ENCODE data around the gene ATP13A5. TPM values are rescaled to one million over a fixed set of nuclear protein-coding genes. Genes with fewer than 3 reads are reported as not detected.

Gene ATP13A5
- total RNA-seq, 6 experiments from 2014 or later = not detected

- no peaks in the 10 kb centered on the region for H3K4me1 ChIP-seq
- H3K4me3 ChIP-seq = no peak overlapping the region
- intact Hi-C loops (cut with DNase I) = no loop called here
- H3K27ac ChIP-seq = no peak overlapping the region
- DNase-seq (no peak), ATAC-seq (no peak)
- no peaks in the 10 kb centered on the region for H3K9me3 ChIP-seq
- 74% methylated on average over 3 of the region's 3 CpGs for WGBS (ENCODE audit: insufficient coverage, low coverage, low lambda C conversion rate, missing lambda C conversion rate)
- no peaks in the 10 kb centered on the region for H3K27me3 ChIP-seq
- TF ChIP-seq POLR2A (IDR thresholded peaks at IDR 0.05) (no peak), CTCF (IDR thresholded peaks at IDR 0.05) (no peak)
- no peaks in the 10 kb centered on the region for H3K36me3 ChIP-seq
These were observed 33.1 kb downstream of the ATP13A5 start for GRCh38 chr3:193345431-193345830.

GRCh38 chr3:193344486-193344885 lies 34.1 kb downstream of the ATP13A5 start:
- Histone ChIP-seq H3K4me3 (no peak overlapping the region), H3K27ac (no peak overlapping the region), H3K4me1 (no peaks in the 10 kb centered on the region), H3K27me3 (no peaks in the 10 kb centered on the region), H3K36me3 (no peaks in the 10 kb centered on the region), H3K9me3 (no peaks in the 10 kb centered on the region)
- TF ChIP-seq POLR2A (IDR thresholded peaks at IDR 0.05) = no peak
- TF ChIP-seq CTCF (IDR thresholded peaks at IDR 0.05) = no peak
- DNase-seq = no peak
- intact Hi-C loops (cut with DNase I) = no loop called here
- WGBS (ENCODE audit: insufficient coverage, low coverage, low lambda C conversion rate, missing lambda C conversion rate) = 48% methylated on average over 3 of the region's 3 CpGs
- ATAC-seq = no peak

- Histone ChIP-seq H3K9me3 (no peaks in the 10 kb centered on the region), H3K27ac (no peak overlapping the region), H3K27me3 (no peaks in the 10 kb centered on the region), H3K4me1 (no peaks in the 10 kb centered on the region), H3K4me3 (no peak overlapping the region), H3K36me3 (no peaks in the 10 kb centered on the region)
- ATAC-seq (no peak), DNase-seq (no peak)
- intact Hi-C loops (cut with DNase I) = no loop called here
- 66% methylated on average over 4 of the region's 4 CpGs for WGBS (ENCODE audit: insufficient coverage, low coverage, low lambda C conversion rate, missing lambda C conversion rate)
- TF ChIP-seq CTCF (IDR thresholded peaks at IDR 0.05) (no peak), POLR2A (IDR thresholded peaks at IDR 0.05) (no peak)
These were observed 34.8 kb downstream of the ATP13A5 start for GRCh38 chr3:193343726-193344222.

GRCh38 chr3:193342551-193342950 lies 36.0 kb downstream of the ATP13A5 start:
- DNase-seq = no peak
- WGBS (ENCODE audit: insufficient coverage, low coverage, low lambda C conversion rate, missing lambda C conversion rate) = 63% methylated on average over 2 of the region's 2 CpGs
- no peak overlapping the region for H3K4me3 ChIP-seq
- intact Hi-C loops (cut with DNase I) = no loop called here
- H3K4me1 ChIP-seq = no peaks in the 10 kb centered on the region
- no peaks in the 10 kb centered on the region for H3K27me3 ChIP-seq
- H3K27ac ChIP-seq = no peak overlapping the region
- no peak for TF ChIP-seq CTCF (IDR thresholded peaks at IDR 0.05)
- no peak for TF ChIP-seq POLR2A (IDR thresholded peaks at IDR 0.05)
- no peak for ATAC-seq
- no peaks in the 10 kb centered on the region for H3K36me3 ChIP-seq
- H3K9me3 ChIP-seq = no peaks in the 10 kb centered on the region

GRCh38 chr3:193335031-193335430 lies 43.5 kb downstream of the ATP13A5 start:
- no peaks in the 10 kb centered on the region for H3K36me3 ChIP-seq
- H3K27me3 ChIP-seq = no peaks in the 10 kb centered on the region
- H3K27ac ChIP-seq = no peak overlapping the region
- H3K9me3 ChIP-seq = no peaks in the 10 kb centered on the region
- TF ChIP-seq CTCF (IDR thresholded peaks at IDR 0.05) (no peak), POLR2A (IDR thresholded peaks at IDR 0.05) (no peak)
- no peaks in the 10 kb centered on the region for H3K4me1 ChIP-seq
- H3K4me3 ChIP-seq = no peak overlapping the region
- WGBS (ENCODE audit: insufficient coverage, low coverage, low lambda C conversion rate, missing lambda C conversion rate) = 25% methylated on average over 1 of the region's 1 CpG
- intact Hi-C loops (cut with DNase I) = no loop called here
- DNase-seq (no peak), ATAC-seq (no peak)
